OCI-LY3 (cell line): ENCODE measurements around the gene ANKRD10.
"Not testable (repeated sequence)": the region's sequence is repeated elsewhere in the genome, so short reads cannot be mapped to it uniquely, and the experiment has no call there.

ENCODE experiments used
- H2AFZ ChIP-seq: fragments of 200-600, 300-600 bp; shearing (Covaris generic); 2 replicates; pipeline ENCODE4 v1.6.0; 2014; ENCODE audit warnings: antibody characterized with exemption, low read depth, low read length
- H3K27ac ChIP-seq: fragments of 200-600, 300-600 bp; sonication (generic); 2 replicates; pipeline ENCODE4 v1.5.1; 2014; ENCODE audit warnings: mild to moderate bottlenecking, low read length, moderate library complexity, mixed read lengths
- H3K27me3 ChIP-seq: fragments of 200-600, 300-600 bp; sonication (generic); 2 replicates; pipeline ENCODE4 v1.6.1; 2014; ENCODE audit warnings: low read depth, low read length, mixed read lengths
- H3K36me3 ChIP-seq: fragments of 200-600, 300-600 bp; sonication (generic); replicated peaks from 2 replicates; pipeline ENCODE3; 2014; ENCODE audit warnings: low read depth, low read length, mixed read lengths
- H3K4me1 ChIP-seq: fragments of 300-600, 200-600 bp; sonication (generic); 2 replicates; pipeline ENCODE4 v1.6.1; 2014; ENCODE audit warnings: low read length, mixed read lengths
- H3K4me2 ChIP-seq: fragments of 200-600, 300-600 bp; sonication (generic); 2 replicates; pipeline ENCODE4 v1.6.1; 2014; ENCODE audit warnings: low read length, mixed read lengths
- H3K4me3 ChIP-seq: fragments of 300-600, 200-600 bp; sonication (generic); 2 replicates; pipeline ENCODE4 v1.5.1; 2014; ENCODE audit warnings: antibody characterized with exemption, mild to moderate bottlenecking, low read length, moderate library complexity
- H3K79me2 ChIP-seq: fragments of 300-600, 200-600 bp; shearing (Covaris generic); 2 replicates; pipeline ENCODE4 v1.6.1; 2014; ENCODE audit warnings: mild to moderate bottlenecking, low read length, mixed read lengths
- H3K9ac ChIP-seq: fragments of 300-600, 200-600 bp; shearing (Covaris generic); 2 replicates; pipeline ENCODE4 v1.6.0; 2014; ENCODE audit warnings: mild to moderate bottlenecking, low read length, moderate library complexity
- H3K9me3 ChIP-seq: fragments of 200-600, 300-600 bp; shearing (Covaris generic); 2 replicates; pipeline ENCODE4 v1.6.1; 2014; ENCODE audit warnings: low read length, mixed read lengths; ENCODE audit not compliant: insufficient read depth
- H4K20me1 ChIP-seq: fragments of 200-600, 300-600 bp; sonication (generic); 2 replicates; pipeline ENCODE4 v1.6.1; 2016; ENCODE audit warnings: low read length, mixed read lengths; ENCODE audit not compliant: insufficient read depth
- CTCF ChIP-seq: fragments of 200-600, 300-600 bp; sonication (generic); IDR thresholded peaks from 2 replicates; pipeline ENCODE4 v1.5.1; 2014; ENCODE audit warnings: antibody characterized with exemption, low read length, low read depth
- EZH2phosphoT487 ChIP-seq: fragments of 200-600 bp; shearing (Covaris generic); IDR thresholded peaks from 2 replicates; pipeline ENCODE4 v1.6.1; 2018; ENCODE audit warnings: antibody characterized with exemption, mixed run types, low read depth

The ANKRD10 gene

DNA sequence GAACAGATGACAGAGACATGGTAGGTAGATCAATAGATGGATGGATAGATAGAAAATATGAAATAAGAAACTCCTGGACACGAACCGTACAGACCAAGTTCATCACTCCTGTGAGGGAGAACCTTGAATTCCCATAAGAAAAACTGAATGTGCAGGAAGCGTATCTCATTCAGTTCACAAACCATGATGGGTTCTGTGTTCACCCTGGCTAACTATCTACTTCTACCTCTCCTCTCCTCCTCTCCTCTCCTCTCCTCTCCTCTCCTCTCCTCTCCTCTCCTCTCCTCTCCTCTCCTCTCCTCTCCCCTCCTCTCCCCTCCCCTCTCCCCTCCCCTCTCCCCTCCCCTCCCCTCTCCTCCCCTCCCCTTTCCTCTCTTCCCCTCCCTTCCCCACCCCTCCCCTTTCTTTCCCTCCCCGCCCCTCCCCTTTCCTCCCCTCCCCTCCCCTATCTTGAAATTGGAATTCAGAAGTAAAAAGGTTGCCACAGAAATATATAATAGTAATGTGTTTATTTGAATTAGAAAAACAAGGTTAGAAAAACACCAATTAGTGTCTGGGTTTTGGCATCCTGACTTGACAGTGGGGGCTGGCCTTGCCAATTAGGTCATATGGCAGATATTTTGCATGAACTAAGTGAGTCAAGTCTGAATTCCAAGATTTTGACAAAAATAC, 75.9 kb downstream of the ANKRD10 start:
- H3K27ac ChIP-seq, result no peak overlapping the region
- no peak overlapping the region for H3K4me3 ChIP-seq
- H3K4me2 ChIP-seq, result no peak overlapping the region
- H4K20me1 ChIP-seq, result no peaks in the 10 kb centered on the region
- no peaks in the 10 kb centered on the region for H3K36me3 ChIP-seq
- H3K9ac ChIP-seq, result no peak overlapping the region
- peaks cover 47% of the 10 kb centered on the region for H3K27me3 ChIP-seq
- H3K4me1 ChIP-seq, result no peaks in the 10 kb centered on the region
- TF ChIP-seq EZH2phosphoT487 (no peak), CTCF (no peak)
- H3K9me3 ChIP-seq, result 0 out of 2 replicates have a peak, but pooled peaks cover 6% of the 10 kb centered on the region
- H3K79me2 ChIP-seq, result no peaks in the 10 kb centered on the region
- H2AFZ ChIP-seq, result no peak overlapping the region

GRCh38 chr13:110838116-110838515, 76.8 kb downstream of the ANKRD10 start:
- no peaks in the 10 kb centered on the region for H3K79me2 ChIP-seq
- TF ChIP-seq CTCF (no peak), EZH2phosphoT487 (no peak)
- peaks cover 47% of the 10 kb centered on the region for H3K27me3 ChIP-seq
- 0 out of 2 replicates have a peak, but pooled peaks cover 6% of the 10 kb centered on the region for H3K9me3 ChIP-seq
- H3K4me1 ChIP-seq, result no peaks in the 10 kb centered on the region
- no peaks in the 10 kb centered on the region for H4K20me1 ChIP-seq
- H3K4me2 ChIP-seq, result no peak overlapping the region
- H3K9ac ChIP-seq, result no peak overlapping the region
- no peak overlapping the region for H2AFZ ChIP-seq
- H3K4me3 ChIP-seq, result no peak overlapping the region
- no peaks in the 10 kb centered on the region for H3K36me3 ChIP-seq
- H3K27ac ChIP-seq, result no peak overlapping the region

DNA sequence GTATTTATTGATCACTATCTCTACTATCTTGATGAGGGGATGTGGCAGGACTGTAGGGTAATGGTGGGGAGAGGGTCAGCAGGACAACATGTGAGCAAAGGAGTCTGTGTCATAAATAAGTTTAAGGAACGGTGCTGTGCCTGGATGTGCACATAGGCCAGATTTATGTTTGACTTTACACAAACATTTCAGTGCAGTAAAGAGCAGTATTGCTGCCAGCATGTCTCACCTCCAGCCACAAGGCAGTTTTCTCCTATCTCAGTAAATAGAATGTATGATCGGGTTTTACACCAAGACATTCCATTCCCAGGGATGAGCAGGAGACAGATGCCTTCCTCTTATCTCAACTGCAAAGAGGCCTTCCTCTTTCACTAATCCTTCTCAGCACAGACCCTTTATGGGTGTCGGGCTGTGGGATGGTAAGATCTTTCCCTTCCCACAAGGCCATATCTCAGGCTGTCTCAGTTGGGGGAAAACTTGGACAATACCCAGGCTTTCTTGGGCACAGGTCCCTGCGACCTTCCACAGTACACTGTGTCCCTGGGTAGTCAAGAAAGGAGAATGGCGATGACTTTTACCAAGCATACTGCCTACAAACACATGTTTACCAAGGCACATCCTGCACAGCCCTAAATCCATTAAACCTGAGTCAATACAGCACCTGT, 77.3 kb downstream of the ANKRD10 start:
- not testable (repeated sequence) for H3K4me1 ChIP-seq, H3K27ac ChIP-seq, H2AFZ ChIP-seq, H3K4me3 ChIP-seq, H3K36me3 ChIP-seq, H3K4me2 ChIP-seq, H4K20me1 ChIP-seq, H3K9me3 ChIP-seq, H3K79me2 ChIP-seq, H3K9ac ChIP-seq
- H3K27me3 ChIP-seq, result peaks cover 47% of the 10 kb centered on the region

GRCh38 chr13:110836605-110836903, 78.3 kb downstream of the ANKRD10 start:
- TF ChIP-seq CTCF (no peak), EZH2phosphoT487 (no peak)
- no peaks in the 10 kb centered on the region for H3K79me2 ChIP-seq
- H2AFZ ChIP-seq, result no peak overlapping the region
- no peak overlapping the region for H3K27ac ChIP-seq
- no peak overlapping the region for H3K4me3 ChIP-seq
- H3K36me3 ChIP-seq, result no peaks in the 10 kb centered on the region
- no peaks in the 10 kb centered on the region for H4K20me1 ChIP-seq
- no peaks in the 10 kb centered on the region for H3K4me1 ChIP-seq
- no peak overlapping the region for H3K4me2 ChIP-seq
- 0 out of 2 replicates have a peak, but pooled peaks cover 2% of the 10 kb centered on the region for H3K9me3 ChIP-seq
- H3K9ac ChIP-seq, result no peak overlapping the region
- peaks cover 42% of the 10 kb centered on the region for H3K27me3 ChIP-seq
